Neural cell (in vitro differentiated cells): ENCODE results near the gene MAGOHB. TPM values are rescaled to one million over a fixed set of nuclear protein-coding genes. Genes with fewer than 3 reads are reported as not detected.
"Not testable (repeated sequence)": the region's sequence is repeated elsewhere in the genome, so short reads cannot be mapped to it uniquely, and the experiment has no call there.

Experiments used
- H2AFZ ChIP-seq: fragments of 200-600, 300-800 bp; sonication (generic), shearing (Covaris generic); 2 replicates; pipeline ENCODE4 v1.6.0; 2014; ENCODE audit warnings: low read depth, mild to moderate bottlenecking, antibody characterized with exemption, low read length, moderate library complexity
- H3F3A ChIP-seq: fragments of 200-600 bp; shearing (Covaris generic); 2 replicates; pipeline ENCODE4 v1.6.1; 2016; ENCODE audit warnings: mild to moderate bottlenecking, moderate library complexity, mixed read lengths, antibody characterized with exemption, low read length; ENCODE audit not compliant: insufficient read depth, poor library complexity, severe bottlenecking
- H3K27ac ChIP-seq: fragments of 200-600, 300-800 bp; sonication (generic), shearing (Covaris generic); 2 replicates; pipeline ENCODE4 v1.5.1; 2014; ENCODE audit warnings: mild to moderate bottlenecking, low read length, moderate library complexity
- H3K27me3 ChIP-seq: fragments of 300-800, 200-600 bp; sonication (generic), shearing (Covaris generic); 2 replicates; pipeline ENCODE4 v1.6.0; 2014; ENCODE audit warnings: mild to moderate bottlenecking, low read depth, low read length, moderate library complexity; ENCODE audit not compliant: insufficient read depth
- H3K36me3 ChIP-seq: fragments of 300-800, 200-600 bp; sonication (generic), shearing (Covaris generic); 2 replicates; pipeline ENCODE4 v1.5.1; 2014; ENCODE audit warnings: mild to moderate bottlenecking, antibody characterized with exemption, low read length, moderate library complexity; ENCODE audit not compliant: insufficient read depth
- H3K4me2 ChIP-seq: fragments of 300-800, 200-600 bp; sonication (generic), shearing (Covaris generic); 2 replicates; pipeline ENCODE4 v1.6.0; 2014; ENCODE audit warnings: mild to moderate bottlenecking, low read length
- H3K4me3 ChIP-seq: fragments of 300-800, 200-600 bp; sonication (generic), shearing (Covaris generic); 2 replicates; pipeline ENCODE4 v1.5.1; 2014; ENCODE audit warnings: mild to moderate bottlenecking, low read length, moderate library complexity
- H3K79me2 ChIP-seq: fragments of 200-600 bp; shearing (Covaris generic); replicated peaks from 2 replicates; pipeline ENCODE4 v1.6.0; 2014; ENCODE audit warnings: mild to moderate bottlenecking, low read length, moderate library complexity; ENCODE audit not compliant: insufficient read depth
- H3K9ac ChIP-seq: fragments of 300-800, 200-600 bp; sonication (generic), shearing (Covaris generic); 2 replicates; pipeline ENCODE4 v1.6.1; 2016; ENCODE audit warnings: mild to moderate bottlenecking, low read length, mixed read lengths
- H3K9me2 ChIP-seq: fragments of 200-600 bp; shearing (Covaris generic); 2 replicates; pipeline ENCODE4 v1.6.1; 2016; ENCODE audit warnings: mild to moderate bottlenecking, low read length, mixed read lengths; ENCODE audit not compliant: insufficient read depth
- H3K9me3 ChIP-seq: fragments of 200-600, 300-800 bp; sonication (generic), shearing (Covaris generic); 2 replicates; pipeline ENCODE4 v1.6.1; 2016; ENCODE audit warnings: mild to moderate bottlenecking, mixed run types, low read length, moderate library complexity, mixed read lengths
- H4K20me1 ChIP-seq: fragments of 200-600 bp; shearing (Covaris generic); 2 replicates; pipeline ENCODE4 v1.6.1; 2016; ENCODE audit warnings: mild to moderate bottlenecking, mixed run types; ENCODE audit not compliant: insufficient read depth
- EP300 ChIP-seq: fragments of 450-650 bp; conservative IDR thresholded peaks from 2 replicates; pipeline ENCODE4 v1.6.1; 2014; ENCODE audit warnings: antibody characterized with exemption, mild to moderate bottlenecking, moderate library complexity; ENCODE audit not compliant: poor library complexity, severe bottlenecking
- EZH2 ChIP-seq: fragments of 200-600, 300-800 bp; shearing (Covaris generic), sonication (generic); IDR thresholded peaks from 2 replicates; pipeline ENCODE4 v1.6.1; 2014; ENCODE audit warnings: antibody characterized with exemption, low read length, borderline replicate concordance, mild to moderate bottlenecking; ENCODE audit not compliant: insufficient read depth, poor library complexity, severe bottlenecking
- MXI1 ChIP-seq: fragments of 450-650 bp; conservative IDR thresholded peaks from 2 replicates; pipeline ENCODE4 v1.6.1; 2014; ENCODE audit warnings: antibody characterized with exemption, mild to moderate bottlenecking; ENCODE audit not compliant: poor library complexity, severe bottlenecking
- POLR2AphosphoS5 ChIP-seq: IDR thresholded peaks from 2 replicates; pipeline ENCODE4 v1.6.1; 2012
- RAD21 ChIP-seq: fragments of 450-650 bp; conservative IDR thresholded peaks from 2 replicates; pipeline ENCODE4 v1.6.1; 2014; ENCODE audit warnings: antibody characterized with exemption, mild to moderate bottlenecking, moderate library complexity
- SMC3 ChIP-seq: fragments of 450-650 bp; conservative IDR thresholded peaks from 2 replicates; pipeline ENCODE4 v1.6.1; 2014; ENCODE audit warnings: antibody characterized with exemption, mild to moderate bottlenecking, moderate library complexity; ENCODE audit not compliant: poor library complexity
- TAF1 ChIP-seq: IDR thresholded peaks from 2 replicates; pipeline ENCODE4 v1.6.1; 2012; ENCODE audit warnings: low read depth
- polyA plus RNA-seq: library from polyadenylated mRNA; depleted of rRNA; stranded (reverse); fragments of >200 nt; gene quantifications from 2 replicates; pipeline ENCODE4 v1.2.3, GENCODE V29; 2014
- TF ChIP-seq, protein P1 (sequence below): IDR thresholded peaks from 2 replicates; pipeline ENCODE4 v1.6.1; 2012; ENCODE audit warnings: borderline replicate concordance
- TF ChIP-seq, protein P2 (sequence below): fragments of 450-650 bp; IDR thresholded peaks from 2 replicates; pipeline ENCODE4 v1.5.1; 2014; ENCODE audit warnings: antibody characterized with exemption, mild to moderate bottlenecking, moderate library complexity; ENCODE audit not compliant: poor library complexity, severe bottlenecking

MAGOHB gene
- polyA plus RNA-seq, 1 donor from 2014 or later: 43.3 TPM

- Histone ChIP-seq H4K20me1 (no peaks in the 10 kb centered on the region), H2AFZ (no peak overlapping the region), H3K27ac (no peak overlapping the region), H3K4me2 (no peak overlapping the region), H3K9me2 (no peaks in the 10 kb centered on the region), H3K9me3 (no peaks in the 10 kb centered on the region), H3K27me3 (no peaks in the 10 kb centered on the region), H3F3A (no peaks in the 10 kb centered on the region), H3K36me3 (no peaks in the 10 kb centered on the region), H3K9ac (no peak overlapping the region), H3K4me3 (no peak overlapping the region), H3K79me2 (no peaks in the 10 kb centered on the region)
- TF ChIP-seq TAF1: no peak
- TF ChIP-seq SMC3: no peak
- TF ChIP-seq, protein P1, sequence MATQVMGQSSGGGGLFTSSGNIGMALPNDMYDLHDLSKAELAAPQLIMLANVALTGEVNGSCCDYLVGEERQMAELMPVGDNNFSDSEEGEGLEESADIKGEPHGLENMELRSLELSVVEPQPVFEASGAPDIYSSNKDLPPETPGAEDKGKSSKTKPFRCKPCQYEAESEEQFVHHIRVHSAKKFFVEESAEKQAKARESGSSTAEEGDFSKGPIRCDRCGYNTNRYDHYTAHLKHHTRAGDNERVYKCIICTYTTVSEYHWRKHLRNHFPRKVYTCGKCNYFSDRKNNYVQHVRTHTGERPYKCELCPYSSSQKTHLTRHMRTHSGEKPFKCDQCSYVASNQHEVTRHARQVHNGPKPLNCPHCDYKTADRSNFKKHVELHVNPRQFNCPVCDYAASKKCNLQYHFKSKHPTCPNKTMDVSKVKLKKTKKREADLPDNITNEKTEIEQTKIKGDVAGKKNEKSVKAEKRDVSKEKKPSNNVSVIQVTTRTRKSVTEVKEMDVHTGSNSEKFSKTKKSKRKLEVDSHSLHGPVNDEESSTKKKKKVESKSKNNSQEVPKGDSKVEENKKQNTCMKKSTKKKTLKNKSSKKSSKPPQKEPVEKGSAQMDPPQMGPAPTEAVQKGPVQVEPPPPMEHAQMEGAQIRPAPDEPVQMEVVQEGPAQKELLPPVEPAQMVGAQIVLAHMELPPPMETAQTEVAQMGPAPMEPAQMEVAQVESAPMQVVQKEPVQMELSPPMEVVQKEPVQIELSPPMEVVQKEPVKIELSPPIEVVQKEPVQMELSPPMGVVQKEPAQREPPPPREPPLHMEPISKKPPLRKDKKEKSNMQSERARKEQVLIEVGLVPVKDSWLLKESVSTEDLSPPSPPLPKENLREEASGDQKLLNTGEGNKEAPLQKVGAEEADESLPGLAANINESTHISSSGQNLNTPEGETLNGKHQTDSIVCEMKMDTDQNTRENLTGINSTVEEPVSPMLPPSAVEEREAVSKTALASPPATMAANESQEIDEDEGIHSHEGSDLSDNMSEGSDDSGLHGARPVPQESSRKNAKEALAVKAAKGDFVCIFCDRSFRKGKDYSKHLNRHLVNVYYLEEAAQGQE: no peak
- no peak for TF ChIP-seq EP300
- TF ChIP-seq RAD21: no peak
- TF ChIP-seq EZH2: no peak
- no peak for TF ChIP-seq POLR2AphosphoS5
- TF ChIP-seq, protein P2, sequence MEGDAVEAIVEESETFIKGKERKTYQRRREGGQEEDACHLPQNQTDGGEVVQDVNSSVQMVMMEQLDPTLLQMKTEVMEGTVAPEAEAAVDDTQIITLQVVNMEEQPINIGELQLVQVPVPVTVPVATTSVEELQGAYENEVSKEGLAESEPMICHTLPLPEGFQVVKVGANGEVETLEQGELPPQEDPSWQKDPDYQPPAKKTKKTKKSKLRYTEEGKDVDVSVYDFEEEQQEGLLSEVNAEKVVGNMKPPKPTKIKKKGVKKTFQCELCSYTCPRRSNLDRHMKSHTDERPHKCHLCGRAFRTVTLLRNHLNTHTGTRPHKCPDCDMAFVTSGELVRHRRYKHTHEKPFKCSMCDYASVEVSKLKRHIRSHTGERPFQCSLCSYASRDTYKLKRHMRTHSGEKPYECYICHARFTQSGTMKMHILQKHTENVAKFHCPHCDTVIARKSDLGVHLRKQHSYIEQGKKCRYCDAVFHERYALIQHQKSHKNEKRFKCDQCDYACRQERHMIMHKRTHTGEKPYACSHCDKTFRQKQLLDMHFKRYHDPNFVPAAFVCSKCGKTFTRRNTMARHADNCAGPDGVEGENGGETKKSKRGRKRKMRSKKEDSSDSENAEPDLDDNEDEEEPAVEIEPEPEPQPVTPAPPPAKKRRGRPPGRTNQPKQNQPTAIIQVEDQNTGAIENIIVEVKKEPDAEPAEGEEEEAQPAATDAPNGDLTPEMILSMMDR: no peak
- TF ChIP-seq MXI1: no peak
Measured at GRCh38 chr12:10654003-10654402, 40.6 kb upstream of the MAGOHB start.

- Histone ChIP-seq H3F3A (no peaks in the 10 kb centered on the region), H3K9me2 (no peaks in the 10 kb centered on the region), H3K79me2 (no peaks in the 10 kb centered on the region), H3K27ac (no peak overlapping the region), H3K4me3 (no peak overlapping the region), H3K9me3 (no peaks in the 10 kb centered on the region), H3K4me2 (no peak overlapping the region), H3K9ac (no peak overlapping the region), H4K20me1 (no peaks in the 10 kb centered on the region), H2AFZ (no peak overlapping the region), H3K36me3 (no peaks in the 10 kb centered on the region), H3K27me3 (no peaks in the 10 kb centered on the region)
- no peak for TF ChIP-seq SMC3
Measured at GRCh38 chr12:10652192-10652591, 38.8 kb upstream of the MAGOHB start.

GRCh38 chr12:10646576-10646975, 33.2 kb upstream of the MAGOHB start:
- H3K9me3 ChIP-seq, H3K27ac ChIP-seq, H3K27me3 ChIP-seq: not testable (repeated sequence)

More at GRCh38 chr12:10646576-10646975, 33.2 kb upstream of the MAGOHB start:
- H3K79me2 ChIP-seq, H3F3A ChIP-seq, H3K4me2 ChIP-seq, H4K20me1 ChIP-seq, H3K9ac ChIP-seq, H3K4me3 ChIP-seq, H3K9me2 ChIP-seq, H2AFZ ChIP-seq, H3K36me3 ChIP-seq: not testable (repeated sequence)
